ENCODE measurements around the gene FZD10.

- no peak for TF ChIP-seq CREB5 (CRISPR knock-in tag; IDR thresholded peaks at IDR 0.05; ENCODE audit: low read depth)
- TF ChIP-seq, protein P1, sequence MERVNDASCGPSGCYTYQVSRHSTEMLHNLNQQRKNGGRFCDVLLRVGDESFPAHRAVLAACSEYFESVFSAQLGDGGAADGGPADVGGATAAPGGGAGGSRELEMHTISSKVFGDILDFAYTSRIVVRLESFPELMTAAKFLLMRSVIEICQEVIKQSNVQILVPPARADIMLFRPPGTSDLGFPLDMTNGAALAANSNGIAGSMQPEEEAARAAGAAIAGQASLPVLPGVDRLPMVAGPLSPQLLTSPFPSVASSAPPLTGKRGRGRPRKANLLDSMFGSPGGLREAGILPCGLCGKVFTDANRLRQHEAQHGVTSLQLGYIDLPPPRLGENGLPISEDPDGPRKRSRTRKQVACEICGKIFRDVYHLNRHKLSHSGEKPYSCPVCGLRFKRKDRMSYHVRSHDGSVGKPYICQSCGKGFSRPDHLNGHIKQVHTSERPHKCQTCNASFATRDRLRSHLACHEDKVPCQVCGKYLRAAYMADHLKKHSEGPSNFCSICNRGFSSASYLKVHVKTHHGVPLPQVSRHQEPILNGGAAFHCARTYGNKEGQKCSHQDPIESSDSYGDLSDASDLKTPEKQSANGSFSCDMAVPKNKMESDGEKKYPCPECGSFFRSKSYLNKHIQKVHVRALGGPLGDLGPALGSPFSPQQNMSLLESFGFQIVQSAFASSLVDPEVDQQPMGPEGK (CRISPR knock-in tag; IDR thresholded peaks at IDR 0.05; ENCODE audit: borderline replicate concordance) = no peak
- TF ChIP-seq CSDC2 (CRISPR knock-in tag; IDR thresholded peaks at IDR 0.05) = no peak
- no peak for TF ChIP-seq TCF4 (CRISPR knock-in tag; IDR thresholded peaks at IDR 0.05; ENCODE audit: borderline replicate concordance)
Observed at GRCh38 chr12:130192642-130193345, 30.5 kb downstream of the FZD10 start.

Data from SK-N-SH treated with all-trans-retinoic acid at 6 μM for 48 hours (cell line).